GM12872 (cell line): Measurements from ENCODE around the gene IDI1.
A peak's percentile ranks its signal among the peaks of the same experiment; 100 is the strongest.

Source experiments
- CTCF ChIP-seq: IDR thresholded peaks from 3 replicates; pipeline ENCODE4 v1.5.1; 2011; ENCODE audit warnings: low read depth, mild to moderate bottlenecking, low read length, moderate library complexity; ENCODE audit not compliant: insufficient read depth

Gene IDI1

GRCh38 chr10:1089017-1089689 lies 40.2 kb upstream of the IDI1 start:
- no peak for TF ChIP-seq CTCF

DNA sequence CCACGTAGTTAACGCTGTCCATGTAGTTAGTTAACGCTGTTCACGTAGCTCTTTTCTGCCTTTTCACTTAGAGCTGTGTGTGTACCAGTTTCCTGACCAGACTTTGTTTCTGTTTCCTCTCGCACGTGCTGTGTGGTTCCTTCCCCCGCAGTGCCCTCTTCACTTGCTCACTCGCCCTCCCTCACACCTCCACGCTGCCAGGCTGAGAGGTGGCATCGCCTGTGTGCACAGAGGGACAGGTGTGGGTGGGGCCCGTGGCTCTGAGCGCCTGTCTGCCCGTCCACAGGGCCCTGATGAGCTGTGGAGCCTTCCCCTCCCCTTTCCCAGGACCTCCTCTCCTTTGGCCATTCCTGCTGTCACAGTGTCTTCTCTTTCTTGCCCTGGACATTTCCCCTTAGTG lies 37.9 kb upstream of the IDI1 start:
- TF ChIP-seq CTCF: no peak

GRCh38 chr10:1085258-1085657 lies 36.3 kb upstream of the IDI1 start:
- TF ChIP-seq CTCF: no peak

- no peak for TF ChIP-seq CTCF
Measured at GRCh38 chr10:1084011-1084950, 35.4 kb upstream of the IDI1 start.

DNA sequence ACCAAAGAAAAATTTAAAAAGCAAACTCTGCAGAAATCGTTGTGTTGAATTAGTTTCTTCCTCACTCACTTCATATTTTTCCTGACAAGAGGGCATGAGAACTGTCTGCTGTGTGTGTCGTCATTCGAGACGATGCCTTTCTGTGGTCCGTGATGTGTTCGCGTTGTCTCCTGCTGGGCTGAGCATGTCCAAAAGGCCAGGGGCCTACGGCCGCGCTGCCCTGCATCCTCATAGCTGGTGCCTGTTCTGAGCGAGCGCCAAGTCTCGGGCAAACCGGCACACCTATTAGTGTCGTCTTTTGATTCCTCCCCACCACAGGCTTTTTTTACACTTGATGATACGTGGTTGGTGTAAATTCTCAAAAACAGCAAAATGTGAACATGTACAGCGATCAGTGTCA lies 34.7 kb upstream of the IDI1 start:
- TF ChIP-seq CTCF: no peak

DNA sequence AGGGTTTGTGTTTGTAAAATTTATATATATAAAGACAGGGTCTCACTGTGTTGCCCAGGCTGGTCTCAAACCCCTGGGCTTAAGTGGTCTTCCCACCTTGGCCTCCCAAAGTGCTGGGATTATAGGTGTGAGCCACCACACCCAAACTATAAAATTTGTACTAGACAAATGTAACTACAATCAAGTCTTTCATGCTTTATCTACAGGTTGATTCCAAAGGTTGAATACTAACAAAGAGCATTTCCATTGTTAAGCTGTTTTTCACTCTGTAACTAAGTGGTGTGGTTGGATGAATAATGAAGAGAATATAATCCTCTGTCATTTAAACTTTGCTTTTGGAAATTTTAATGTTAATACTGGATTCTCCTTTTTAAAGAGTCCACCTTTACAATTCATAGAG lies 29.7 kb upstream of the IDI1 start:
- TF ChIP-seq CTCF: no peak

DNA sequence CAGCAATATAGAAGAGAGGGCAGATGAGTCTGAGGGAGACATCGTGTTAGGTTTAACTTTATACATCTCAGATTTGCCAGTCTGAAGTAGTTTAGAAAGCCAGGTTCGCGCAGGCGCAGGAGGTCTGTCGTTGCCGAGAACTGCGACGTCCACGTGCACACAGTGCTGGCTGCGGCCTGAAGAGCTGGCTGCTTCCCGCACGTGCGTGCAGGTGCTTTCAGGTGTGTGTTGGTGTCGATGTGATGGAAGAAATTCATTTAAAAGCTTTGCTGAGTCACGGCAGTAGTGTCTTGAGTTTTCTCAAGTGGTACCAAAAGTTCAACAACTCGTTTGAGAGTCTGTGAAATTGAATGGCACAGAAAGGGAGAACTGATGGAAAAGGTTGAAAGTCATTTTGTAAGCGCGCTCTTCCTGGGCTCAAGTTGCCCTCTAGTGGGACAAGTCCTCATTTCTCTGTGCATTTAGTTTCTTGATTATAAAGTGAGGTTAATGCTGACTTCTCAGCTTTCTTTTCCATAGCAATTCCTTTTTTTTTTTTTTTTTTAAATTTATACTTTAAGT lies 25.9 kb upstream of the IDI1 start:
- TF ChIP-seq CTCF: peak; percentile 34; the same call in 2 of the 3 replicates
